WTC11 (cell line): ENCODE data around the gene TAPBPL.

Source experiments
- CREB1 ChIP-seq: sonication (generic); formaldehyde crosslinking; IDR thresholded peaks from 2 replicates; pipeline ENCODE4 v1.8.0; 2023; ENCODE audit warnings: mild to moderate bottlenecking, missing genetic modification reagents
- CTCF ChIP-seq: fragments of 200-600 bp; IDR thresholded peaks from 2 replicates; pipeline ENCODE4 v1.8.0; 2022; ENCODE audit warnings: antibody characterized with exemption
- FOXP1 ChIP-seq: sonication (generic); formaldehyde crosslinking; IDR thresholded peaks from 2 replicates; pipeline ENCODE4 v1.8.0; 2022; ENCODE audit warnings: missing genetic modification reagents, mild to moderate bottlenecking, moderate library complexity, borderline replicate concordance
- GRHL2 ChIP-seq: fragments of 250-450 bp; sonication (Bioruptor Pico); IDR thresholded peaks from 2 replicates; pipeline ENCODE4 v1.8.0; 2022; ENCODE audit warnings: mild to moderate bottlenecking, moderate library complexity; ENCODE audit not compliant: insufficient replicate concordance, severe bottlenecking
- HMGA2 ChIP-seq: fragments of 250-450 bp; sonication (Bioruptor Pico); IDR thresholded peaks from 2 replicates; pipeline ENCODE4 v1.4.0; 2021; ENCODE audit warnings: mild to moderate bottlenecking, moderate library complexity
- MAX ChIP-seq: sonication (generic); formaldehyde crosslinking; IDR thresholded peaks from 2 replicates; pipeline ENCODE4 v1.8.0; 2022; ENCODE audit warnings: mild to moderate bottlenecking, missing genetic modification reagents
- NFATC4 ChIP-seq: fragments of 250-450 bp; sonication (Bioruptor Pico); IDR thresholded peaks from 2 replicates; pipeline ENCODE4 v1.9.0; 2021; ENCODE audit warnings: mild to moderate bottlenecking
- SMAD3 ChIP-seq: sonication (generic); formaldehyde crosslinking; IDR thresholded peaks from 2 replicates; pipeline ENCODE4 v1.8.0; 2022; ENCODE audit warnings: missing genetic modification reagents, mild to moderate bottlenecking, borderline replicate concordance
- TCF7 ChIP-seq: sonication (generic); formaldehyde crosslinking; IDR thresholded peaks from 2 replicates; pipeline ENCODE4 v1.8.0; 2022; ENCODE audit warnings: mild to moderate bottlenecking, low read depth, missing genetic modification reagents, moderate library complexity
- ZBTB21 ChIP-seq: sonication (generic); formaldehyde crosslinking; IDR thresholded peaks from 2 replicates; pipeline ENCODE4 v1.8.1; 2023; ENCODE audit warnings: mild to moderate bottlenecking, missing genetic modification reagents, borderline replicate concordance
- TF ChIP-seq, protein P1 (sequence below): sonication (generic); formaldehyde crosslinking; IDR thresholded peaks from 2 replicates; pipeline ENCODE4 v1.8.0; 2023; ENCODE audit warnings: missing genetic modification reagents, mild to moderate bottlenecking, borderline replicate concordance
- TF ChIP-seq, protein P2 (sequence below): sonication (generic); formaldehyde crosslinking; IDR thresholded peaks from 2 replicates; pipeline ENCODE4 v1.8.0; 2022; ENCODE audit warnings: mild to moderate bottlenecking, missing genetic modification reagents

DNA sequence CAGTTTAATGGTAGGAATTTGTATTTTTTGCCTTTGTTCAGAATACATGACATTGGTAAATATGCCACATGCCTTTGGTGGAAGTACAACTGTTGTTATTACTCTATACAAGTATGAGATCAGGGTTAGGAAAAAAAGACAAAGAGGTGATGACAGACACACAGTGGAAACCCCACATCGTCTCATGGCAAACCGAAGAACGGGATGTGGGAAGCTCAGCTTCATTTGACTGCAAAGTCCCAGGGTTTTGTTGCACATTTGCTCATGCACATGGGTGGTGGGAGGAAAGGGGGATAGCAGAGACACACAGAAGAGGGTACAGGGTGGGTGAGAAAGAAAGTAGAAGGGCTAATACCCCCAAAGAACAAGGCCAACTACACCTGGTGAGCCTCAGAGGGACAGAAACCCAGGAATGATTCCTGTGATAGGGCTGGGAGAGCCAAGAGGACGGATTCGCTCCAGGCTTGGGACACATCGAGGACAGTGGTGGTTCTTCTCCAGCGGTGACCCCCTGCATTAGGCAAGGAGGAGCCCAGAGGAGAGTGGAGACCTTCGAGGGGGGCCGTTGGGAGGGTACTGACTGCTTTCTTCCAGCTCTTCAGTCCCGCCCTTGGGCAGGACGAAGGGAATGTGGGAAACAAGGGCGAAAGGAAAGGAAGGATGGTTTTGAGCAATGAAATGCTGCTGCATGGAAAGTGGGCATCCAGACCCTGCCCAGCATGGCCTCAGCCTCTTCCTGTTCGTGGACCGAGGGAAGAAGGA is 10.6 kb downstream of the TAPBPL start:
- no peak for TF ChIP-seq ZBTB21 (CRISPR knock-in tag)
- TF ChIP-seq, protein P1, sequence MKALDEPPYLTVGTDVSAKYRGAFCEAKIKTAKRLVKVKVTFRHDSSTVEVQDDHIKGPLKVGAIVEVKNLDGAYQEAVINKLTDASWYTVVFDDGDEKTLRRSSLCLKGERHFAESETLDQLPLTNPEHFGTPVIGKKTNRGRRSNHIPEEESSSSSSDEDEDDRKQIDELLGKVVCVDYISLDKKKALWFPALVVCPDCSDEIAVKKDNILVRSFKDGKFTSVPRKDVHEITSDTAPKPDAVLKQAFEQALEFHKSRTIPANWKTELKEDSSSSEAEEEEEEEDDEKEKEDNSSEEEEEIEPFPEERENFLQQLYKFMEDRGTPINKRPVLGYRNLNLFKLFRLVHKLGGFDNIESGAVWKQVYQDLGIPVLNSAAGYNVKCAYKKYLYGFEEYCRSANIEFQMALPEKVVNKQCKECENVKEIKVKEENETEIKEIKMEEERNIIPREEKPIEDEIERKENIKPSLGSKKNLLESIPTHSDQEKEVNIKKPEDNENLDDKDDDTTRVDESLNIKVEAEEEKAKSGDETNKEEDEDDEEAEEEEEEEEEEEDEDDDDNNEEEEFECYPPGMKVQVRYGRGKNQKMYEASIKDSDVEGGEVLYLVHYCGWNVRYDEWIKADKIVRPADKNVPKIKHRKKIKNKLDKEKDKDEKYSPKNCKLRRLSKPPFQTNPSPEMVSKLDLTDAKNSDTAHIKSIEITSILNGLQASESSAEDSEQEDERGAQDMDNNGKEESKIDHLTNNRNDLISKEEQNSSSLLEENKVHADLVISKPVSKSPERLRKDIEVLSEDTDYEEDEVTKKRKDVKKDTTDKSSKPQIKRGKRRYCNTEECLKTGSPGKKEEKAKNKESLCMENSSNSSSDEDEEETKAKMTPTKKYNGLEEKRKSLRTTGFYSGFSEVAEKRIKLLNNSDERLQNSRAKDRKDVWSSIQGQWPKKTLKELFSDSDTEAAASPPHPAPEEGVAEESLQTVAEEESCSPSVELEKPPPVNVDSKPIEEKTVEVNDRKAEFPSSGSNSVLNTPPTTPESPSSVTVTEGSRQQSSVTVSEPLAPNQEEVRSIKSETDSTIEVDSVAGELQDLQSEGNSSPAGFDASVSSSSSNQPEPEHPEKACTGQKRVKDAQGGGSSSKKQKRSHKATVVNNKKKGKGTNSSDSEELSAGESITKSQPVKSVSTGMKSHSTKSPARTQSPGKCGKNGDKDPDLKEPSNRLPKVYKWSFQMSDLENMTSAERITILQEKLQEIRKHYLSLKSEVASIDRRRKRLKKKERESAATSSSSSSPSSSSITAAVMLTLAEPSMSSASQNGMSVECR, result no peak
- no peak for TF ChIP-seq MAX
- TF ChIP-seq TCF7 (CRISPR knock-in tag), result no peak
- no peak for TF ChIP-seq NFATC4
- no peak for TF ChIP-seq CTCF
- no peak for TF ChIP-seq HMGA2 (CRISPR knock-in tag)
- TF ChIP-seq GRHL2, result no peak
- TF ChIP-seq SMAD3 (CRISPR knock-in tag), result no peak
- no peak for TF ChIP-seq CREB1 (CRISPR knock-in tag)
- TF ChIP-seq, protein P2, sequence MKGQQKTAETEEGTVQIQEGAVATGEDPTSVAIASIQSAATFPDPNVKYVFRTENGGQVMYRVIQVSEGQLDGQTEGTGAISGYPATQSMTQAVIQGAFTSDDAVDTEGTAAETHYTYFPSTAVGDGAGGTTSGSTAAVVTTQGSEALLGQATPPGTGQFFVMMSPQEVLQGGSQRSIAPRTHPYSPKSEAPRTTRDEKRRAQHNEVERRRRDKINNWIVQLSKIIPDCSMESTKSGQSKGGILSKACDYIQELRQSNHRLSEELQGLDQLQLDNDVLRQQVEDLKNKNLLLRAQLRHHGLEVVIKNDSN (CRISPR knock-in tag), result no peak
- no peak for TF ChIP-seq FOXP1
